HL-60/S4 treated with phorbol 12-myristate 13-acetate at 8.2 ng/mL for 4 days and 3 days (cell line): ENCODE results near the gene PIGR.

Experiments
- in situ Hi-C: fragments of 300-500 bp; cut with MboI; formaldehyde crosslinking; loops from 2 replicates; pipeline ENCODE4 v1.15.0; 2022; ENCODE audit warnings: low sequenced_read_pairs

Gene PIGR

GRCh38 chr1:206896261-206896660 is 50.0 kb downstream of the PIGR start:
- in situ Hi-C loops, result no loop called here

- in situ Hi-C loops, result no loop called here
These were observed 50.4 kb downstream of the PIGR start for GRCh38 chr1:206895837-206896242.

GRCh38 chr1:206895325-206895724 is 50.9 kb downstream of the PIGR start:
- in situ Hi-C loops, result no loop called here

GRCh38 chr1:206893380-206893779 is 52.9 kb downstream of the PIGR start:
- in situ Hi-C loops, result no loop called here

- in situ Hi-C loops, result no loop called here
These were observed 53.8 kb downstream of the PIGR start for GRCh38 chr1:206892351-206892984.

- in situ Hi-C loops, result no loop called here
These were observed 54.9 kb downstream of the PIGR start for GRCh38 chr1:206891412-206891811.

GRCh38 chr1:206890125-206891060 is 55.9 kb downstream of the PIGR start:
- in situ Hi-C loops, result no loop called here

GRCh38 chr1:206887701-206888100 is 58.6 kb downstream of the PIGR start:
- in situ Hi-C loops, result no loop called here

GRCh38 chr1:206886831-206887230 is 59.4 kb downstream of the PIGR start:
- in situ Hi-C loops, result no loop called here

- in situ Hi-C loops, result no loop called here
These were observed 60.8 kb downstream of the PIGR start for GRCh38 chr1:206885341-206886060.

- in situ Hi-C loops, result no loop called here
These were observed 62.4 kb downstream of the PIGR start for GRCh38 chr1:206883876-206884275.

- in situ Hi-C loops, result no loop called here
These were observed 63.1 kb downstream of the PIGR start for GRCh38 chr1:206883160-206883559.

GRCh38 chr1:206882555-206882954 is 63.7 kb downstream of the PIGR start:
- in situ Hi-C loops, result no loop called here

- in situ Hi-C loops, result no loop called here
These were observed 66.0 kb downstream of the PIGR start for GRCh38 chr1:206880314-206880713.
